ENCODE data around the gene ZNF431.
"Not testable (repeated sequence)": the region's sequence is repeated elsewhere in the genome, so short reads cannot be mapped to it uniquely, and the experiment has no call there.

ZNF431 gene

GRCh38 chr19:21141787-21142464, at the start of gene ZNF431:
ZNF431 (plus strand) TSS chr19:21142040; CDS start chr19:21142184, 144 bp downstream.
- DNase-seq (ENCODE audit: low read depth in 2 of 2), result peak; percentile 72 to 75

- no peak for DNase-seq (ENCODE audit: low read depth in 2 of 2)
Measured at GRCh38 chr19:21092109-21092508, 49.7 kb upstream of the ZNF431 start.

GRCh38 chr19:21094347-21095025, 47.4 kb upstream of the ZNF431 start:
- DNase-seq (ENCODE audit: low read depth in 2 of 2), result no peak

GRCh38 chr19:21098291-21098690, 43.5 kb upstream of the ZNF431 start:
- no peak for DNase-seq (ENCODE audit: low read depth in 2 of 2)

GRCh38 chr19:21101521-21102242, 40.2 kb upstream of the ZNF431 start:
- DNase-seq (ENCODE audit: low read depth in 2 of 2), result no peak

- no peak for DNase-seq (ENCODE audit: low read depth in 2 of 2)
Measured at GRCh38 chr19:21109116-21109515, 32.7 kb upstream of the ZNF431 start.

GRCh38 chr19:21110183-21110582, 31.7 kb upstream of the ZNF431 start:
- DNase-seq (ENCODE audit: low read depth in 2 of 2), result no peak

GRCh38 chr19:21115430-21115829, 26.4 kb upstream of the ZNF431 start:
- no peak for DNase-seq (ENCODE audit: low read depth in 2 of 2)

- no peak for DNase-seq (ENCODE audit: low read depth in 2 of 2)
Measured at GRCh38 chr19:21117041-21117907, 24.6 kb upstream of the ZNF431 start.

GRCh38 chr19:21126078-21126477, 15.8 kb upstream of the ZNF431 start:
- DNase-seq (ENCODE audit: low read depth in 2 of 2), result no peak

GRCh38 chr19:21127001-21127400, 14.8 kb upstream of the ZNF431 start:
- DNase-seq (ENCODE audit: low read depth in 2 of 2), result no peak

- DNase-seq (ENCODE audit: low read depth in 2 of 2), result no peak
Measured at GRCh38 chr19:21127898-21128297, 13.9 kb upstream of the ZNF431 start.

GRCh38 chr19:21128901-21129698, 12.7 kb upstream of the ZNF431 start:
- no peak for DNase-seq (ENCODE audit: low read depth in 2 of 2)

- no peak for DNase-seq (ENCODE audit: low read depth in 2 of 2)
Measured at GRCh38 chr19:21130097-21130775, 11.6 kb upstream of the ZNF431 start.

- DNase-seq (ENCODE audit: low read depth in 2 of 2), result no peak
Measured at GRCh38 chr19:21133633-21134032, 8.2 kb upstream of the ZNF431 start.

- DNase-seq (ENCODE audit: low read depth in 2 of 2), result no peak
Measured at GRCh38 chr19:21134934-21135366, 6.9 kb upstream of the ZNF431 start.

GRCh38 chr19:21135433-21135832, 6.4 kb upstream of the ZNF431 start:
- no peak for DNase-seq (ENCODE audit: low read depth in 2 of 2)

- DNase-seq (ENCODE audit: low read depth in 2 of 2), result no peak
Measured at GRCh38 chr19:21138130-21138529, 3.7 kb upstream of the ZNF431 start.

GRCh38 chr19:21141006-21141405, 834 bp upstream of the ZNF431 start:
- DNase-seq (ENCODE audit: low read depth in 2 of 2), result not testable (repeated sequence)

- DNase-seq (ENCODE audit: low read depth in 2 of 2), result no peak
Measured at GRCh38 chr19:21143428-21143827, 1.6 kb downstream of the ZNF431 start.

All from stimulated activated CD4-positive, alpha-beta T cell treated with anti-CD3 and anti-CD28 coated beads, Interleukin-1b, Interleukin-23, amount 100 ng/mL, for 4 hours (primary cell).